SU-DHL-6 (cell line): ENCODE results near the gene SCFD2.
A peak's percentile ranks its signal among the peaks of the same experiment; 100 is the strongest.

ENCODE experiments used
- H2AFZ ChIP-seq: fragments of 200-600 bp; sonication (generic); 2 replicates; pipeline ENCODE4 v1.6.1; 2014; ENCODE audit warnings: low read depth, mild to moderate bottlenecking, moderate library complexity, mixed read lengths, antibody characterized with exemption, low read length; ENCODE audit not compliant: severe bottlenecking
- H3F3A ChIP-seq: fragments of 200-600 bp; shearing (Covaris generic); 2 replicates; pipeline ENCODE4 v1.6.0; 2016; ENCODE audit warnings: antibody characterized with exemption, mild to moderate bottlenecking; ENCODE audit not compliant: insufficient read depth
- H3K27ac ChIP-seq: fragments of 200-600 bp; sonication (generic); 2 replicates; pipeline ENCODE4 v1.5.1; 2016; ENCODE audit warnings: low read depth, mild to moderate bottlenecking, low read length, moderate library complexity, mixed read lengths
- H3K27me3 ChIP-seq: fragments of 200-600 bp; sonication (generic), shearing (Covaris generic); 2 replicates; pipeline ENCODE4 v1.6.0; 2014; ENCODE audit warnings: mild to moderate bottlenecking, low read length
- H3K36me3 ChIP-seq: fragments of 200-600 bp; sonication (generic); 2 replicates; pipeline ENCODE4 v1.6.1; 2014; ENCODE audit warnings: mild to moderate bottlenecking, low read length, mixed read lengths
- H3K4me2 ChIP-seq: fragments of 300-600, 200-600 bp; shearing (Covaris generic), sonication (generic); 2 replicates; pipeline ENCODE4 v1.6.0; 2014; ENCODE audit warnings: low read length, low read depth, mild to moderate bottlenecking; ENCODE audit not compliant: poor library complexity, severe bottlenecking
- H3K4me3 ChIP-seq: fragments of 200-600 bp; sonication (generic); 2 replicates; pipeline ENCODE4 v1.5.1; 2014; ENCODE audit warnings: antibody characterized with exemption, low read length, mild to moderate bottlenecking, mixed read lengths; ENCODE audit not compliant: insufficient read depth, poor library complexity, severe bottlenecking
- H3K79me2 ChIP-seq: fragments of 200-600 bp; sonication (generic); 2 replicates; pipeline ENCODE4 v1.6.1; 2014; ENCODE audit warnings: mild to moderate bottlenecking, low read length, moderate library complexity; ENCODE audit not compliant: insufficient read depth
- H3K9ac ChIP-seq: fragments of 200-600 bp; sonication (generic); 2 replicates; pipeline ENCODE4 v1.7.0; 2014; ENCODE audit warnings: mild to moderate bottlenecking, low read length
- H3K9me2 ChIP-seq: fragments of 200-600 bp; sonication (generic); replicated peaks from 2 replicates; pipeline ENCODE4 v1.6.1; 2014; ENCODE audit warnings: low read length; ENCODE audit not compliant: insufficient read depth
- H3K9me3 ChIP-seq: fragments of 200-600 bp; sonication (generic); 2 replicates; pipeline ENCODE4 v1.6.1; 2014; ENCODE audit warnings: low read length, mixed read lengths; ENCODE audit not compliant: insufficient read depth
- H4K20me1 ChIP-seq: fragments of 200-600 bp; sonication (generic); 2 replicates; pipeline ENCODE4 v1.6.1; 2014; ENCODE audit warnings: low read depth, mild to moderate bottlenecking, antibody characterized with exemption, low read length, moderate library complexity, mixed read lengths
- EZH2phosphoT487 ChIP-seq: fragments of 200-600 bp; sonication (generic), shearing (Covaris generic); conservative IDR thresholded peaks from 2 replicates; pipeline ENCODE4 v1.6.1; 2018; ENCODE audit warnings: mild to moderate bottlenecking, antibody characterized with exemption, low read length, moderate library complexity, mixed read lengths
- TF ChIP-seq, protein P1 (sequence below): fragments of 200-600 bp; sonication (generic); IDR thresholded peaks from one replicate; pipeline ENCODE4 v1.5.1; 2017; ENCODE audit warnings: antibody characterized with exemption, mild to moderate bottlenecking, low read length, moderate library complexity; ENCODE audit not compliant: insufficient read depth, poor library complexity, severe bottlenecking

Gene SCFD2

GRCh38 chr4:52862639-52863161, 503.2 kb downstream of the SCFD2 start:
- H3K27me3 ChIP-seq = no peaks in the 10 kb centered on the region
- no peaks in the 10 kb centered on the region for H3K9me2 ChIP-seq
- no peaks in the 10 kb centered on the region for H4K20me1 ChIP-seq
- no peaks in the 10 kb centered on the region for H3K9me3 ChIP-seq
- H3K27ac ChIP-seq = no peak overlapping the region
- H2AFZ ChIP-seq = no peak overlapping the region
- H3K4me3 ChIP-seq = peak overlapping the region; percentile 29
- H3F3A ChIP-seq = no peaks in the 10 kb centered on the region
- H3K4me2 ChIP-seq = peak overlapping the region; percentile 45
- H3K9ac ChIP-seq = peak overlapping the region; percentile 28; the same call in 1 of the 2 replicates
- H3K79me2 ChIP-seq = no peaks in the 10 kb centered on the region
- no peaks in the 10 kb centered on the region for H3K36me3 ChIP-seq
- TF ChIP-seq, protein P1, sequence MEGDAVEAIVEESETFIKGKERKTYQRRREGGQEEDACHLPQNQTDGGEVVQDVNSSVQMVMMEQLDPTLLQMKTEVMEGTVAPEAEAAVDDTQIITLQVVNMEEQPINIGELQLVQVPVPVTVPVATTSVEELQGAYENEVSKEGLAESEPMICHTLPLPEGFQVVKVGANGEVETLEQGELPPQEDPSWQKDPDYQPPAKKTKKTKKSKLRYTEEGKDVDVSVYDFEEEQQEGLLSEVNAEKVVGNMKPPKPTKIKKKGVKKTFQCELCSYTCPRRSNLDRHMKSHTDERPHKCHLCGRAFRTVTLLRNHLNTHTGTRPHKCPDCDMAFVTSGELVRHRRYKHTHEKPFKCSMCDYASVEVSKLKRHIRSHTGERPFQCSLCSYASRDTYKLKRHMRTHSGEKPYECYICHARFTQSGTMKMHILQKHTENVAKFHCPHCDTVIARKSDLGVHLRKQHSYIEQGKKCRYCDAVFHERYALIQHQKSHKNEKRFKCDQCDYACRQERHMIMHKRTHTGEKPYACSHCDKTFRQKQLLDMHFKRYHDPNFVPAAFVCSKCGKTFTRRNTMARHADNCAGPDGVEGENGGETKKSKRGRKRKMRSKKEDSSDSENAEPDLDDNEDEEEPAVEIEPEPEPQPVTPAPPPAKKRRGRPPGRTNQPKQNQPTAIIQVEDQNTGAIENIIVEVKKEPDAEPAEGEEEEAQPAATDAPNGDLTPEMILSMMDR = no peak
- no peak for TF ChIP-seq EZH2phosphoT487

DNA sequence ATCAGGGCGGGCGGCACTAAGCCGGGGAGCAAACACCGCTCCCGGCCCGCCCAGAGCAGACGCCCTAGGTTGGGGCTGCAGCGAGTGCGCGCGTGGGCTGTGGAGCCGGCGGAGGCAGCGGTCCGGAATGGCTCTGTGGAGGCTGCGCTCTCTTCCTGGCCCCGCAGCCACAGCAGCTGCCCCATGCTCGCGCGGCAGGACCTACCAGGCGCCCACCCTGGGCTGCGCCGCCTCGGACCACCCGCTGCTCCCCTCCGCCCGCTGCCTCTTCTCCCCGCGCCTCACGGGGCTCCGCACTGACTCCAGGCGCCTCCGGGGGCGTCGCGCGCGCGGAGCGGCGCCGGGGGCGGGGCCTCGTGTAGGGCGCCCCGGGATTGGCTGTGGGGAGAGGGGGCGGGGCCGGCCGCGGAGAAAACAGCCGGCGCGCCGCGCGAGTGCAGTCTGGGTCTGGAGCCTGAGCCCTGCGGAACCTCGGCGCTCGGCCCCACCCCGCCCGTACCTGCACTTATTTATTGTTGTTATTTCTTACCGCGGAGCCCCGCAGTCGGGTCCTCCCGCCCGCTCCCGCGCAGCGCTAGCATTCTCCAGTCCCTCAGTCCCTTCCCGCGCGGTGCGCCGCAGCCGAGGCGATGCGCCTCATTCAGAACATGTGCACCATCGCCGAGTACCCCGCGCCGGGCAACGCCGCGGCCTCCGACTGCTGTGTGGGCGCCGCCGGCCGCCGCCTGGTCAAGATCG, 503.8 kb downstream of the SCFD2 start, which contains the start of gene RASL11B:
Gene RASL11B, plus strand, starts transcription at position 439 of the 738 bp plus-strand sequence. Its CDS starts 191 bp downstream, at position 630.
- H3K4me2 ChIP-seq = peak within 1 kb of the TSS; percentile 45
- H2AFZ ChIP-seq = no peak within 1 kb of the TSS
- H3K36me3 ChIP-seq = no peaks in the 10 kb centered on the region
- no peaks in the 10 kb centered on the region for H3K27me3 ChIP-seq
- TF ChIP-seq, protein P1 = no peak
- TF ChIP-seq EZH2phosphoT487 = no peak
- H3K27ac ChIP-seq = no peak within 1 kb of the TSS
- H3F3A ChIP-seq = no peaks in the 10 kb centered on the region
- H3K9me2 ChIP-seq = no peaks in the 10 kb centered on the region
- no peaks in the 10 kb centered on the region for H3K9me3 ChIP-seq
- no peaks in the 10 kb centered on the region for H3K79me2 ChIP-seq
- no peaks in the 10 kb centered on the region for H4K20me1 ChIP-seq
- peak within 1 kb of the TSS; percentile 28; the same call in 1 of the 2 replicates for H3K9ac ChIP-seq
- peak within 1 kb of the TSS; percentile 37 for H3K4me3 ChIP-seq

DNA sequence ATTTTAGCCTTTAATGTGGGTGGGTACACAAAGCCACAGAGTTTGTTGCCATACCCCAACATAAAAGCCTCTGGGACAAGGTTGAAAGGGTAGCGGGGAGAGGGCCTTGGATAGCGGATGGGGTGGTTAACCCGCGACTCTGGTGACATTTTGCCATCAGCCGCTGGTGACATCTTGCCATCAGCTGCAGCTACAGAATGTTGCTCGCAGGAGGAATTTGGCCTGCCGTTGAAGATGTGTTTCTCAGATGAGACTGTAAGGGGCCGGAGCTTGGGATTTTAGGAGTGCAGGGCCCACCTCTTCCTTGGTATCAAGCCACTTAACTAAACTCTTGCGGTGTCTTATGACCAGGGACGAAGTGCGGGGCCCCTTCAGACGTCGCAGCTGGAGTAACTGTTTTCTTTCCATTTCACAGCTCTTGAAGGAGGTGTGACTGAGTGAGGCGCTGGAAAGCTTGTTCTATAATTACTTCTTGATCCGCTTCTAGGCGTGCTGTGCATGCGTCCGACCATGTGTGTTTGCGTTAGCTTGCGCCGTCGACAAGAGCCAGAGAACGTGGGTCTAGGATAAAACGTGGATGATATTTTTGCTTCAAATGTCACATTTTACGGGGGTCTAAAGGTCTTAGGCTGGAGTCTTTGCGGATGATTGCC, 504.6 kb downstream of the SCFD2 start:
- Histone ChIP-seq H3K36me3 (no peaks in the 10 kb centered on the region), H2AFZ (no peak overlapping the region), H3K4me2 (peak overlapping the region; percentile 45), H3K27me3 (no peaks in the 10 kb centered on the region), H3K79me2 (no peaks in the 10 kb centered on the region), H3K27ac (no peak overlapping the region), H3K4me3 (peak overlapping the region; percentile 37), H3K9me3 (no peaks in the 10 kb centered on the region), H4K20me1 (no peaks in the 10 kb centered on the region), H3F3A (no peaks in the 10 kb centered on the region), H3K9ac (no peak overlapping the region), H3K9me2 (no peaks in the 10 kb centered on the region)
- TF ChIP-seq EZH2phosphoT487 = no peak
- TF ChIP-seq, protein P1 = no peak
